GM18511 (cell line): ENCODE results near the gene TNS3.

Source experiments
- ATAC-seq: cut with Tn5 transposase; IDR thresholded peaks from one replicate; pipeline ENCODE4 v1.9.1; 2021; ENCODE audit warnings: mild to moderate bottlenecking, moderate library complexity; ENCODE audit not compliant: unreplicated experiment

Gene TNS3

GRCh38 chr7:47322731-47323130, 259.2 kb downstream of the TNS3 start:
- no peak for ATAC-seq

- ATAC-seq = no peak
Measured at GRCh38 chr7:47320296-47320695, 261.6 kb downstream of the TNS3 start.

GRCh38 chr7:47318395-47319182, 263.3 kb downstream of the TNS3 start:
- ATAC-seq = peak; percentile 81

GRCh38 chr7:47317487-47317886, 264.4 kb downstream of the TNS3 start:
- ATAC-seq = no peak

GRCh38 chr7:47314728-47315607, 266.9 kb downstream of the TNS3 start:
- no peak for ATAC-seq

- no peak for ATAC-seq
Measured at GRCh38 chr7:47314248-47314647, 267.7 kb downstream of the TNS3 start.

- no peak for ATAC-seq
Measured at GRCh38 chr7:47313564-47313963, 268.3 kb downstream of the TNS3 start.

- ATAC-seq = no peak
Measured at GRCh38 chr7:47311891-47312290, 270.0 kb downstream of the TNS3 start.

GRCh38 chr7:47310020-47310419, 271.9 kb downstream of the TNS3 start:
- no peak for ATAC-seq

- ATAC-seq = no peak
Measured at GRCh38 chr7:47308808-47309207, 273.1 kb downstream of the TNS3 start.

- no peak for ATAC-seq
Measured at GRCh38 chr7:47307311-47307710, 274.6 kb downstream of the TNS3 start.

- no peak for ATAC-seq
Measured at GRCh38 chr7:47304727-47305719, 276.9 kb downstream of the TNS3 start.

GRCh38 chr7:47303695-47304453, 278.0 kb downstream of the TNS3 start:
- ATAC-seq = no peak

- no peak for ATAC-seq
Measured at GRCh38 chr7:47303014-47303694, 278.8 kb downstream of the TNS3 start.

GRCh38 chr7:47302560-47302959, 279.4 kb downstream of the TNS3 start:
- no peak for ATAC-seq

GRCh38 chr7:47301657-47302295, 280.1 kb downstream of the TNS3 start:
- no peak for ATAC-seq

GRCh38 chr7:47301105-47301477, 280.8 kb downstream of the TNS3 start:
- no peak for ATAC-seq

GRCh38 chr7:47300472-47301104, 281.3 kb downstream of the TNS3 start:
- ATAC-seq = no peak

- no peak for ATAC-seq
Measured at GRCh38 chr7:47299496-47299895, 282.4 kb downstream of the TNS3 start.
